GM20000 (cell line): ENCODE results near the gene NELFB.

Experiments
- DNase-seq: peaks from one replicate; pipeline ENCODE4 v3.0.0; 2012; ENCODE audit warnings: low spot score
- TF ChIP-seq, protein P1 (sequence below): IDR thresholded peaks from 2 replicates; pipeline ENCODE4 v1.5.1; 2012; ENCODE audit warnings: mild to moderate bottlenecking, control low read depth; ENCODE audit errors: extremely low read depth, missing control alignments

The NELFB gene

GRCh38 chr9:137226338-137227053, 28.6 kb upstream of the NELFB start:
- DNase-seq, result no peak

DNA sequence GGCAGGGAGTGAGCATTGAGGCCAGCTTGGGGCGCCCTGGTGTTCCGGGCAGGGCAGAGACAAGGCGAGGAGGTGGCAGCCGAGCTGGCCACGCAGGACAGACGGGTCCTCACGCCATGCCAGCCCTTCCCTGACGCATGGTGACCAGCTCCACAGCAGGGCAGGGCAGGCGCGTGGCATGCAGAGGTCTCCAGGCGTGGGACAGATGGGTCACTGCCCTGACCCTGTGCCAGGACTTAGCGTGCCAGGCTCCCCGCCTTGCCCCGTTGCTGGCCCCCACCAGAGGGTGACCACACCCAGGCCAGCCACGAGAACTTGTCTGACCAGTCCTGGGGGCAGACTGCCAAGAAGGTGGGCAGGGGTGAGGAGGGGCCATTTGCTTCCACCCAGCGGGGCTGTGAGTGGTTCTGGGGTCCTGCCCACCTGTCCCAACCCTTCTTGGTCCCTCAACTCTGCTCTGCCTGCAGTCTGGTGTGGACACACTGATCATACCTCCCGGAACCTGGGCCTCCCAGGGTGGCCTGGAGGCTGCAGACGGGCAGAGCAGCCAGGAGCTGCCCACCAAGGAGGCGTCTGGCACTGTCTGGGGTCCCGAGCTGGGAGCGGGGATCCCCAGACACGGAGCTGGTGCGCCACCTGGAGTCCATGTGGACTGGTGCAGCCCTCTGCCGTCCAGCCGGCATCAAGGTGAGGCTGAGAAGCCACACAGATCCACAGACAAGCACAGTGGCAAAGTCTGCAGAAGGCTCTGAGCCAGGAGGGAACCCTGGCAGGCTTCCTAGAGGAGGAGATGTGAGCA, 27.9 kb upstream of the NELFB start, which contains the start of gene RNF224:
Gene RNF224, plus strand, starts transcription at position 449 of the 799 bp plus-strand sequence. CDS start 834 bp downstream, outside the sequence.
- TF ChIP-seq, protein P1, sequence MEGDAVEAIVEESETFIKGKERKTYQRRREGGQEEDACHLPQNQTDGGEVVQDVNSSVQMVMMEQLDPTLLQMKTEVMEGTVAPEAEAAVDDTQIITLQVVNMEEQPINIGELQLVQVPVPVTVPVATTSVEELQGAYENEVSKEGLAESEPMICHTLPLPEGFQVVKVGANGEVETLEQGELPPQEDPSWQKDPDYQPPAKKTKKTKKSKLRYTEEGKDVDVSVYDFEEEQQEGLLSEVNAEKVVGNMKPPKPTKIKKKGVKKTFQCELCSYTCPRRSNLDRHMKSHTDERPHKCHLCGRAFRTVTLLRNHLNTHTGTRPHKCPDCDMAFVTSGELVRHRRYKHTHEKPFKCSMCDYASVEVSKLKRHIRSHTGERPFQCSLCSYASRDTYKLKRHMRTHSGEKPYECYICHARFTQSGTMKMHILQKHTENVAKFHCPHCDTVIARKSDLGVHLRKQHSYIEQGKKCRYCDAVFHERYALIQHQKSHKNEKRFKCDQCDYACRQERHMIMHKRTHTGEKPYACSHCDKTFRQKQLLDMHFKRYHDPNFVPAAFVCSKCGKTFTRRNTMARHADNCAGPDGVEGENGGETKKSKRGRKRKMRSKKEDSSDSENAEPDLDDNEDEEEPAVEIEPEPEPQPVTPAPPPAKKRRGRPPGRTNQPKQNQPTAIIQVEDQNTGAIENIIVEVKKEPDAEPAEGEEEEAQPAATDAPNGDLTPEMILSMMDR, result peak; percentile 94
- peak; percentile 88 for DNase-seq

More at GRCh38 chr9:137226338-137227053, 28.6 kb upstream of the NELFB start:
- TF ChIP-seq, protein P1, result no peak

- no peak for DNase-seq
- TF ChIP-seq, protein P1, result no peak
These were observed 27.1 kb upstream of the NELFB start for GRCh38 chr9:137227853-137228505.

DNA sequence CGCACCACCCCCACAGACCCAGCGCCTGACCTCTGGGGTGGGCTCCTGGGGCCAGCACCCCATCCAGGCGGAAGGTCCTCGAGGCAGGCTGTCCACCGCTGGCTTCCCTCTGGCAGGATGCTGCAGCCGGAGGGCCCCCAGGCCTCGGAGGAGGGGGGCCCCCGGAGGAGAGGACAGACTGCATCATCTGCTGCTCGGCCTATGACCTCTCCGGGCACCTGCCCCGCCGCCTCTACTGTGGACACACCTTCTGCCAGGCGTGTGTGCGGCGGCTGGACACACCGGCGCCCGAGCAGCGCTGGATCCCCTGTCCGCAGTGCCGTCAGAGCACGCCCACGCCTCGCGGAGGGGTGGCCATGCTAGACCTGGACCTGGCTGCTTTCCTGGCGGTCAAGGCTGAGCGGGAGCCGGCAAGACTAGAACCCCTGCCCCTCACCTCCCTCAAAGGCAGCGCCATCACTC, 26.6 kb upstream of the NELFB start:
- no peak for DNase-seq
- TF ChIP-seq, protein P1, result no peak

DNA sequence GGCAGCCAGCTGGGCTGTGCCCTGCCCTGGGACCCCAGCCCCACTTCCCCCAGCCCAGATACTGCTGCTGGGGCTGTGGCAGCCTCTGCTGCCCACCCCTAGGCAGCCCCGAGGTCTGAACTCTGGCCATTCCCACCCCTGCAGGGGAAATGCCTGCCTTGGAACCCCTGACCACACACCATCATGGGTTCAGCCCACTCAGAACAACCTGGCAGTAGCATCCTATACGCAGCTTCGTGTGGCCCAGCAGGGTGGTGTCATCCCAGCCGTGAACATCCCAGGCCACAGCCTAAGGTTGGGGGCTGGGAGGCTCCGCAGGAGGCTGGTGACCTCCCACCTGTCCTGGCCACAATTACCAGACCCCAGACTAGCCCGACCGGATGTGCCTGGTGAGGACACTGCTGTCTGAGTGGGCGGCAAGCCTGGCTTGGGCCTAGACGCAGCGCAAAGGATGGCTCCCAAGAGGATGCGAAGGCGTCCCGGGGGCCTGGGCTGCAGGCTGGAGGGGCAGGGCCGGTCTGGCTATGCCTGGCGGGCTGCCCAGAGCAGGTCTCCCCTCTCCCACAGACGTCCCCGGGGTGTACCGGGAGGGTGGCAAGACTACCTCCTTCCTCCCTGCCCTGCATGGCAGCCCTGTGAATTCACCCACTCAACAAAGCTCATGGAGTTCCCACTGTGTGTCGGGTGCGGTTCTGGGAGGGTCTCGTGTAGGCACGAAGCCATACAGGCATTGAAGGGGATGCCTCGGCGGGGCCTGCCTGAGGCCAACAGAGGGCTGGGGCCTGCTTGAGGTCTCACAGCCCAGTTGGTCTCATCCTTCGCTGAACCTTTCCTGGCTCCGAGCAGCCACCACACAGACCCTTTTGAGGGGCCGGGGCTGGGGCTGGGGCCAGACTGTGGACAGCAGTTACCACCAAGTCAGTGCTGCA, 25.9 kb upstream of the NELFB start:
- DNase-seq, result no peak
- TF ChIP-seq, protein P1, result no peak

DNA sequence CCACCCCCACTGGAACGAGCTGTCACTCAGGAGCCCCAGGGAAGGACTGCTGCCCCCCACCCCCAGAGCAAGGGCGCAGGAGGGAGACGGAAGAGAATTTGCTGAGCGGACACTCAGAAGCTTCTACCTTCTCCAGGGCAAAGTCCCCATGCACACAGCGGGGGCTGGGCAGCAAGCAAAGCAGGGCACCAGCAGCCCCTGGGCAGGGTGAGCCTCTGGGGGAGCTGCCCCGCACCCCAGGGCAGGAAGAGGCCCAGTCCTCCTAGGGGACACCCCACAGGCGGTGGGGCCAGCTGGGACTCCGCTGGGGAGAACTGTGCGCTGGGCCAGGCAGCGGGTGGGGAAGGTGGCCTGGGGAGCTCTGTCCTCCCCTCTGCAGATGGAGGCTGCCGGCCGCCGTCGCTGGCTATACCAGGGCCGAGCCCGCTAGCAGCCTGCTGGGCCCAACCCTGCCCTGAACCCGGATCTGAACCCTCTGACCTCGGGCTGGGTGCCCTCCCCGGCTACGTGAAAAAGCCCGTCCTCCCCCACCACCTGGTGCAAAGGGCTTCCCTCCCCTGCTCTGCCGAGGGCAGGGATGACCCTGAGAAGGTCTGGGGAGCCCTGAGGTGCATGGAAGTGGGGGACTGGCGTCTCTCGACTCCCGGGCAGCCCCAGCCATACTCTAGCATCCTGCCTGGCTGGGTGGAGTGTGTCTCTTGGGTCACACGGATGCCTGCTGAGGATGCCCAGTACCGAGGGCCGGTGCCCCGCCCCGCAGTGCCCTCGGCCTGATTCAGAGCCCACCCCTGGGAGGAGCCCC, 25.0 kb upstream of the NELFB start:
- TF ChIP-seq, protein P1, result no peak
- no peak for DNase-seq
